DMS53 (cell line): ENCODE data around the gene ADAMTS2.
"Not testable (repeated sequence)": the region's sequence is repeated elsewhere in the genome, so short reads cannot be mapped to it uniquely, and the experiment has no call there.

Experiments used
- DNase-seq: peaks from one replicate; lab custom pipeline; 2025; lab: John Stamatoyannopoulos, UW

ADAMTS2 gene

DNA sequence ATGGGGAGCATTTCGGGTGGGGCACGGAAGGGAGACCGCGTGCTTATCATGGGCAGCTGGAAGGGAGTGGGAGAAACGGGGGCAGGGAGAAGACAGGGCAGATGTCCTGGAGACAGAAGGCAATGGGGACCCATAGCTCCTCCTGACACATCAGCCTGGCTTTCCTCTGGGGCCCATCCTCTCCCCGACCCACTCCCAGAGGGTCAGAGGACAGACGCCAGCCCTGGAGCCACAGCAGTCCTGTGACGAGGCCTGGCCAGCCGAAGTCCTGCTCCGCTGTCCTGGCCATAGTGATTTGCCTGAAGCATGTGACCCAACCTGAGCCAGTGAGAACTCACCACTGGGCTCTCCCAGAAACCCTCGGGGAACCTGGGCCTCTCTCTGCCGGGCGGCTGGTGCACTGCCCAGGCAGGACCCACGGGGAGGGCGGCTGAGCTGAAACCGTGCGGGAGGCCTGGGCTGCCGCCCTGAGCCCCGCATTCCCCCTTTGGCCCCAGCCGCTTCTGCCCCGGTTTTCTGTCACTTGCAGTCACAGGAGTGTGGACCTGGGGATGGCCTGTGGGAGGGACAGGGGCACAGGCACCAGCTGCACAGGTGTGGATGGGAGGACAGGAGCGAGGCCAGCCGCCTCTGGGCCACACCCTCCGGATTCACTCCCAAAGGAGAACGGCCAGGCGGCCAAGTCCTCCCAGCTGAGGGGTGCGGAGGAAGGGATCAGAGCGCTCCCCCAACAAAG lies 19.8 kb downstream of the ADAMTS2 start:
- no peak for DNase-seq

DNA sequence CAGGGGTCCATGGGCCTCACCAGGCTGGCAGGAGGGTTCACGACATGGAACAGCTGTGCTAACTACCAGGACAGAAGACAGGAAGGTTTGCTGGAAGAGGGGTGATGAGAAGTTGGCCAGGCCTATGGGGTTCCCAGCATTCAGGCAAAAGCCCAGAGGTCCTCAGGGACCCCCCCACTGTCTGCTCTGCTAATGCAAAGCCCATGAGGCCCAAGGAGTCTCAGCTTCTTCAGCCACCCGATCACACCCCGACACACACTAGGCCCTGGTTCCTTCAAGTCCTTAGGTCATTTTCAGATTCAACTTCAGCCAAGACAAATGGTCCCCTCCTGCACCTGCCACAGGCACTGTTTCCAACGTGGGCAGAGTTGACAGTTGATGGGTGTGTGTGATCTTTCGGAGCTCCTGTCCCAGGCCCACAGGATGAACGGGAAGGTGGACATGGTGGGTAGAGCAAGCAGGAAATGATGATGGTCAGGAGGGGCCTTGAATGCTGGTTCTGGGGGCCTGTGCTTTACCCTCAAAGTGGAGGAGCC lies 20.4 kb downstream of the ADAMTS2 start:
- no peak for DNase-seq

DNA sequence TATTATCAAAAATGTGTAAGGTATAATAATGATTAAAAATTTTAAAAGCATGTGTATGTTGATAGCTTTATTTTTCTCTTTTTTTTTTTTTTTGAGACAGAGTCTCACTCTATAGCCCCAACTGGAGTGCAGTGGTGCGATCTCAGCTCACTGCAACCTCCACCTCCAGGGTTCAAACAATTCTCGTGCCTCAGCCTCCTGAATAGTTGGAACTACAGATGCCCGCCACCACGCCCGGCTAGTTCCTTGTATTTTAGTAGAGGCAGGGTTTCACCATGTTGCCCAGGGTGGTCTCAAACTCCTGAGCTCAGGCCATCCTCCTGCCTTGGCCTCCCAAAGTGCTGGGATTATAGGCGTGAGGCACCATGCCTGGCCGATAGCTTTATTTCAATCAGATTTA lies 20.9 kb downstream of the ADAMTS2 start:
- not testable (repeated sequence) for DNase-seq

DNA sequence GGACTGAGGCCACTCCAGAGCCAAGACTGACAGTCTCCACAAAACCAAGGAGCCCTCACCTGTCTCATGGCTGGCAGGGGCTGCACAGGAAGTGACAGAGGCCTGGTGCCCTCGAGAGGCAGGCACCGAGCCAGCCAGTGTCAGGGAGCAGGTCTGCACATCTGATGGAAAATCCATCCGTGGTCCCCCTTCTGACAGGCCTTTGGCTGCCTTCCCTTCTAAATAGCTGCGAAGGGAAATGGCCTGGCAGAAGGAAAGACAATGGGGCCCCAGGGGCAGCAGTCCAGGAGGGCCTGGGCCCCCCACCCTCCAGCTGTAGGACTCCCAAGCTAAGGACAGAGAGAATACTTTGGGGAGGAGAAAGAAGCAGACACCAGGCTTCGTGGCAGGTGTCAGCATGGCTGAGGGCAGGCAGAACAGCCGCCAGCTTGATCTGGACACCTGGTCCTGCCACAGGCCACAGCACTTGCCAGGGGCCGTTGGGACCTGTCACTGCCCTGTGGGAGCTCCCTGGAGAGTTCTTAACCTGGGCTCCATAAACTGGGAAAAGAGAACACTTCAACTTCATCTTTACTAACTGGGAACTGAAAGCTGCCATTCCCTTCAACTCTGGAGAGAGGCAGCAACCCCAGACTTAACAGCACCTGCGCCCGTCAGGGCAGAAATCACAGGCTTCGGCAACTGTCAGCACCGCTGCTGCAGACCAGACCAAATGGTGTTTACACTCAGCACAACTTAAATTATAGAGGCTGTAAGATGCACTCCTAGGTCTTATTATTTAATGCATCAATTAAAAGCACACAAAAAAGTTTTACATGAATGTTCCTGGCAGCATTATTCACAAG lies 22.0 kb downstream of the ADAMTS2 start:
- no peak for DNase-seq

DNA sequence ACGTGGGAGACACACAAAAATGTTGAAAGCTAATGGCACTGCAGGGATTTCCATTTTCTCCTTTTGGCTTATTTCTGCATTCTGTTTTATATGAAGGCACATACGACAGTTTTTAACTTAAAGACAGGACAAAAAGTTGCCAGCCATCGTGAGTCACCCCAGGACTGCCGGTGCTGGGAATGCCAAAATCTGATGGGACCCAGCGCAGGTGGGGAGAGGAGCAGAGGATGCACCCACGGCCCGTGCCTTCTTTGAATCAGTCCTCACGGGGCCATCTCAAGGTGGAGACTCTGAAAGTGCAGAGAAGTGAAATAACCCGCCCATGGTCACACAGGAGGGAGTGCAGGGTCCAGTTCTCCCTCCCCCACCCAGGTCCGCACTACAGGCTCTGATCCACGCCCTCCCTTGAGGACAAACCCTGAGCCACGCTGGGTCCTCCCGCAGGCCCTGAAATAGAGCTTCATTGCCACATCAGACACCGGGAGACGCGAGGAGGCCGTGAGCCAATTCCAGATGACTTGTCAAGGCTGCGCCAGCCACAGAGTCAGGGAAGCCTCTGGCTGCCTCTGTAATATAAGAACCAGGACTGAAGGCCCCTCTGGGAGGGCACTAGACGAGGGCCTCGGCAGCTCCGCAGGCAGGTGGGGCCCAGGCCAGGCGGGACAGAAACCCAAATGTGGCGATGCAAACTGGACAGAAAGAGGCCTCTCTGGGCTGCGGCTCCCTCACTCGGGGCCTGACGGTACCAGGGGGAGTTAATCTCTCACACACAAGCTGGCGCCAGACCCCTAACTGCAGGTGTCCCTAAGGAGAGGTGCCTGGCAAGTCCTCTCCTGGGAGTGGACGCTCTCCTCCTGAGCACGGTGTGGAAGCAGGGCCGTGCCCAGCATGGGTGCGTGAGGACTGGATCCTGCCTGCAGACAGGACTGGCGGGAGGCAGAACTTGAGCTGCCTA lies 22.9 kb downstream of the ADAMTS2 start:
- no peak for DNase-seq

- no peak for DNase-seq
These were observed 23.9 kb downstream of the ADAMTS2 start for GRCh38 chr5:179321206-179321987.

GRCh38 chr5:179319741-179320281 lies 25.4 kb downstream of the ADAMTS2 start:
- no peak for DNase-seq

- no peak for DNase-seq
These were observed 26.1 kb downstream of the ADAMTS2 start for GRCh38 chr5:179319123-179319522.

- no peak for DNase-seq
These were observed 26.9 kb downstream of the ADAMTS2 start for GRCh38 chr5:179318221-179318955.

GRCh38 chr5:179317411-179318220 lies 27.6 kb downstream of the ADAMTS2 start:
- DNase-seq, result no peak

GRCh38 chr5:179316982-179317381 lies 28.3 kb downstream of the ADAMTS2 start:
- no peak for DNase-seq

DNA sequence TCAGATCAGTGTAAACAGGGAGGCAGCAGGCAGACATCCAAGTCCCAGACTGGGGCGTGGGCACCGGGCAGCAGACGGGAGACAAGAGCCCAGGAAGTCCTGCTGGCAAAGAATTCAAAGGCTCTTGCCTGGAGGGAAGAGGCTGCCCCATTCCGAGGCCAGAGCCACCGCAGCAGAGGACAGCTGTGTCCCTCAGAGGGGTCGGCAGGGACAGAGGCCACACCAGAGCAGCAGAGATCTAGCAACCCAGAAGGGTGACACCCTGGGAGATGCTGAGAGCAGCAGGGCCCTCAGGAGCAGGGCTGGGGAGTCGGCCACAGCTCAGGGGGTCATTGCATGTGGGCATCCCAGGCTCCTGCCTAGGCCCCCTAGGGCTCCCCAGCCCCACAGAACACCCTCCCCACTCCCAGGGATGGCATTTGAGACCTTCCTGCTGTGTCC lies 29.1 kb downstream of the ADAMTS2 start:
- no peak for DNase-seq

- no peak for DNase-seq
These were observed 29.8 kb downstream of the ADAMTS2 start for GRCh38 chr5:179315356-179315890.

GRCh38 chr5:179314606-179315355 lies 30.5 kb downstream of the ADAMTS2 start:
- no peak for DNase-seq

GRCh38 chr5:179313849-179314521 lies 31.3 kb downstream of the ADAMTS2 start:
- DNase-seq, result no peak

GRCh38 chr5:179312557-179313235 lies 32.6 kb downstream of the ADAMTS2 start:
- DNase-seq, result no peak

DNA sequence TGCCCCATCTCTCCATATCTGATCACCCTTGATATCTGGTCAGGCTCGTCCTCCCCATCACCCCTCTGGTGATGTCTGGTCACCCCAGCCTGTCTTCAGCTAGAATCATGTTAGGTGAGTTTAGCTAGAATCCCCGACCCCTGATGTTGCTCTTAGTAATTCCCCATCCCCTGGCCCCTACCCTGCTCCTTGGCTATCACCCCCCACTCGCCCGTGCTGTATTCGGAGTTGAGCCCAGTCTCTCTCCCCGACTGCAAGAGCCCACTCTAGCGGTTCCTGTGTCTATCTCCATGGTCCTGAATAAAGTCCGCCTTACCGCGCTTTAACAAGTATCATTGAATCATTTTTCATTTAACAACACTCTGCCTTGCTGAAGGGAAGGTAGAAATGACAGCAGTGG lies 33.7 kb downstream of the ADAMTS2 start:
- no peak for DNase-seq
